HCT116 (cell line): ENCODE results near the gene CALD1. TPM values are rescaled to one million over a fixed set of nuclear protein-coding genes. Genes with fewer than 3 reads are reported as not detected.

ENCODE experiments used
- ATAC-seq: fragments of 200-7000 bp; cut with Tn5 transposase; 2 replicates; pipeline ENCODE4 v1.9.1; 2020; ENCODE audit warnings: mild to moderate bottlenecking, moderate library complexity
- BruUV-seq: library from RNA; stranded (reverse); fragments of 400-500 nt; replicated peaks from 2 replicates; lab custom pipeline; 2021; lab: Mats Ljungman, UMichigan
- CTCF ChIA-PET: fragments of 300-600 bp; sonication (Branson Sonifier 250); formaldehyde crosslinking; loops from one replicate; lab custom pipeline; 2021; ENCODE audit warnings: antibody characterized with exemption; lab: Charles Lee
- POLR2A ChIA-PET: fragments of 300-600, 350-600 bp; sonication (Branson Sonifier 250); formaldehyde crosslinking; loops from one replicate; lab custom pipeline; 2021; ENCODE audit warnings: antibody characterized with exemption; lab: Charles Lee
- RAD21 ChIA-PET, 2 experiments: fragments of 300-600 bp; sonication (Branson Sonifier 250); formaldehyde crosslinking; loops; one replicate each; lab custom pipeline; 2023; ENCODE audit warnings: low total read pairs in 2 of 2; ENCODE audit not compliant: uncharacterized antibody in 2 of 2, unreplicated experiment in 2 of 2, low non-redundant PET in 1 of 2; lab: Charles Lee
- DNase-seq: peaks from one replicate; pipeline ENCODE4 v3.0.0-alpha.2; 2010; ENCODE audit warnings: low read depth, low spot score
- H2AFZ ChIP-seq: fragments of 200-600 bp; shearing (Covaris generic), sonication (generic); 2 replicates; pipeline ENCODE4 v1.6.1; 2017; ENCODE audit warnings: low read depth, mixed run types, mixed read lengths, antibody characterized with exemption, low read length; ENCODE audit not compliant: poor library complexity, severe bottlenecking
- H3K27ac ChIP-seq: 2 replicates; pipeline ENCODE4 v1.5.1; 2012; ENCODE audit warnings: low read depth, low read length
- H3K27me3 ChIP-seq: fragments of 200-600 bp; sonication (generic); 2 replicates; pipeline ENCODE4 v1.6.1; 2016; ENCODE audit warnings: mixed run types, low read length, mixed read lengths; ENCODE audit not compliant: insufficient read depth
- H3K36me3 ChIP-seq, 2 experiments: fragments of 200-500 bp in 1 of 2; fragments of 200-600 bp in 1 of 2; sonication (Bioruptor generic) in 1 of 2; sonication (generic) in 1 of 2; 2 replicates each; pipeline versions ENCODE4 v1.5.1 to v1.6.1; 2014 to 2016; ENCODE audit warnings: low read length in 2 of 2, inconsistent platforms in 1 of 2, mixed read lengths in 1 of 2, mixed run types in 1 of 2; ENCODE audit not compliant: insufficient read depth in 2 of 2, control insufficient read depth in 1 of 2
- H3K4me1 ChIP-seq, 2 experiments: fragments of 200-600 bp in 1 of 2; sonication (generic) in 1 of 2; 2 replicates each; pipeline versions ENCODE4 v1.5.1 to v1.6.1; 2012 to 2017; ENCODE audit warnings: low read length in 2 of 2, inconsistent platforms in 1 of 2, mild to moderate bottlenecking in 1 of 2, mixed read lengths in 1 of 2, mixed run types in 1 of 2, moderate library complexity in 1 of 2; ENCODE audit not compliant: insufficient read depth in 2 of 2, control insufficient read depth in 1 of 2
- H3K4me2 ChIP-seq: fragments of 200-600 bp; sonication (generic); 2 replicates; pipeline ENCODE4 v1.6.1; 2017; ENCODE audit warnings: mixed run types, low read length, mixed read lengths
- H3K4me3 ChIP-seq, 2 experiments: fragments of 200-600 bp in 1 of 2; sonication (generic) in 1 of 2; replicated peaks in 1 of 2; 2 replicates each; pipeline ENCODE4 v1.5.1; 2011 to 2016; ENCODE audit warnings: low read length in 2 of 2, control low read depth in 1 of 2, low read depth in 1 of 2, mild to moderate bottlenecking in 1 of 2, mixed read lengths in 1 of 2, mixed run types in 1 of 2
- H3K79me2 ChIP-seq: fragments of 200-600 bp; sonication (generic); 2 replicates; pipeline ENCODE4 v1.6.1; 2017; ENCODE audit warnings: mild to moderate bottlenecking, mixed run types, low read length, moderate library complexity, mixed read lengths; ENCODE audit not compliant: insufficient read depth
- H3K9ac ChIP-seq: fragments of 200-600 bp; sonication (generic); 2 replicates; pipeline ENCODE4 v1.6.1; 2016; ENCODE audit warnings: low read length, mixed read lengths
- H3K9me2 ChIP-seq: fragments of 200-600 bp; sonication (generic), shearing (Covaris generic); 2 replicates; pipeline ENCODE4 v1.6.1; 2017; ENCODE audit warnings: mixed run types, mild to moderate bottlenecking, moderate library complexity; ENCODE audit not compliant: insufficient read depth
- H3K9me3 ChIP-seq, 2 experiments: fragments of 200-500 bp in 1 of 2; fragments of 200-600 bp in 1 of 2; sonication (Bioruptor generic) in 1 of 2; sonication (generic) in 1 of 2; 2 replicates each; pipeline ENCODE4 v1.6.1; 2014 to 2017; ENCODE audit warnings: low read length in 2 of 2, mixed read lengths in 2 of 2, inconsistent platforms in 1 of 2, low read depth in 1 of 2, mild to moderate bottlenecking in 1 of 2, mixed run types in 1 of 2, moderate library complexity in 1 of 2; ENCODE audit not compliant: control insufficient read depth in 1 of 2, insufficient read depth in 1 of 2
- H4K20me1 ChIP-seq: fragments of 200-600 bp; sonication (generic), shearing (Covaris generic); 2 replicates; pipeline ENCODE4 v1.6.1; 2017; ENCODE audit warnings: mixed run types, mild to moderate bottlenecking, moderate library complexity; ENCODE audit not compliant: insufficient read depth
- CEBPB ChIP-seq: IDR thresholded peaks from 2 replicates; pipeline ENCODE4 v1.6.1; 2012; ENCODE audit warnings: low read depth
- CTCF ChIP-seq, 3 experiments: fragments of 200-600 bp in 1 of 3; sonication (generic) in 1 of 3; IDR thresholded peaks in 2 of 3; conservative IDR thresholded peaks in 1 of 3; 2 replicates each; pipeline ENCODE4 v1.5.1; 2012 to 2017; ENCODE audit warnings: low read depth in 2 of 3, low read length in 2 of 3, antibody characterized with exemption in 1 of 3, borderline replicate concordance in 1 of 3, control low read depth in 1 of 3, mild to moderate bottlenecking in 1 of 3, mixed read lengths in 1 of 3, mixed run types in 1 of 3, moderate library complexity in 1 of 3; ENCODE audit not compliant: insufficient read depth in 1 of 3
- EZH2phosphoT487 ChIP-seq: fragments of 200-600 bp; IDR thresholded peaks from 2 replicates; pipeline ENCODE4 v1.6.1; 2018; ENCODE audit warnings: antibody characterized with exemption, borderline replicate concordance
- JUND ChIP-seq: IDR thresholded peaks from 2 replicates; pipeline ENCODE4 v1.6.1; 2012
- POLR2A ChIP-seq: IDR thresholded peaks from 2 replicates; pipeline ENCODE4 v1.7.0; 2011; ENCODE audit warnings: borderline replicate concordance; ENCODE audit not compliant: insufficient read depth, insufficient read length; ENCODE audit errors: extremely low read depth
- REST ChIP-seq: IDR thresholded peaks from 2 replicates; pipeline ENCODE4 v1.6.1; 2012; ENCODE audit warnings: low read depth
- SP1 ChIP-seq: IDR thresholded peaks from 2 replicates; pipeline ENCODE4 v1.6.1; 2012; ENCODE audit warnings: low read depth
- SRF ChIP-seq: IDR thresholded peaks from 2 replicates; pipeline ENCODE4 v1.6.1; 2012; ENCODE audit warnings: low read depth
- ZFX ChIP-seq: fragments of 450-650 bp; IDR thresholded peaks from 2 replicates; pipeline ENCODE4 v1.6.1; 2017
- intact Hi-C: fragments of 100-400 bp; cut with micrococcal nuclease; formaldehyde crosslinking; loops from 2 replicates; pipeline ENCODE4 v1.10.0; 2022
- total RNA-seq: library from RNA; stranded (reverse); gene quantifications from one replicate; pipeline ENCODE4 v1.2.1, GENCODE V29; 2021; ENCODE audit not compliant: unreplicated experiment

Gene CALD1
- total RNA-seq, 1 experiment from 2014 or later, result 66.8 TPM

GRCh38 chr7:134873253-134873652, 93.8 kb downstream of the CALD1 start:
- Histone ChIP-seq H3K27me3 (no peaks in the 10 kb centered on the region), H3K4me3 (no peak overlapping the region), H3K9me3 (no peaks in the 10 kb centered on the region), H3K9ac (no peak overlapping the region), H3K9me2 (no peaks in the 10 kb centered on the region), H3K4me1 (peaks cover 0 to 7% of the 10 kb centered on the region in 2 experiments; a peak in 1 of 4 replicates), H3K36me3 (no peaks in the 10 kb centered on the region), H3K79me2 (no peaks in the 10 kb centered on the region), H2AFZ (no peak overlapping the region), H4K20me1 (no peaks in the 10 kb centered on the region), H3K27ac (no peak overlapping the region), H3K4me2 (no peak overlapping the region)
- CTCF ChIA-PET, result no interaction called here
- no peak for DNase-seq
- RAD21 ChIA-PET, result no interaction called here
- TF ChIP-seq CTCF (IDR thresholded peaks at IDR 0.05 in 2 of 3, conservative IDR thresholded peaks at IDR 0.05 in 1 of 3; ENCODE audit: borderline replicate concordance in 1 of 3, insufficient read depth in 1 of 3, low read depth in 2 of 3, low read length in 2 of 3), result no peak
- TF ChIP-seq ZFX, result no peak
- no peak for TF ChIP-seq SRF
- 0 out of 2 replicates have a peak, but pooled peaks have one; percentile 19 for TF ChIP-seq CEBPB
- TF ChIP-seq SP1, result no peak
- POLR2A ChIA-PET, result no interaction called here
- intact Hi-C loops, result no loop called here
- ATAC-seq, result no peak
- BruUV-seq, result no TSS peak

GRCh38 chr7:134874407-134874806, 95.0 kb downstream of the CALD1 start:
- no peak overlapping the region for H2AFZ ChIP-seq
- POLR2A ChIA-PET, result no interaction called here
- no peaks in the 10 kb centered on the region for H3K27me3 ChIP-seq
- no peaks in the 10 kb centered on the region for H3K9me2 ChIP-seq
- peaks cover 0 to 7% of the 10 kb centered on the region in 2 experiments; a peak in 1 of 4 replicates for H3K4me1 ChIP-seq
- BruUV-seq, result no TSS peak
- no peaks in the 10 kb centered on the region for H4K20me1 ChIP-seq
- CTCF ChIA-PET, result no interaction called here
- no peaks in the 10 kb centered on the region for H3K9me3 ChIP-seq
- H3K4me3 ChIP-seq, result no peak overlapping the region
- intact Hi-C loops, result no loop called here
- TF ChIP-seq POLR2A, result no peak
- no peak for TF ChIP-seq ZFX
- TF ChIP-seq REST, result no peak
- no peak for TF ChIP-seq CEBPB
- TF ChIP-seq JUND, result no peak
- TF ChIP-seq EZH2phosphoT487, result no peak
- no peak overlapping the region for H3K9ac ChIP-seq
- H3K36me3 ChIP-seq, result no peaks in the 10 kb centered on the region
- no peak overlapping the region for H3K4me2 ChIP-seq
- RAD21 ChIA-PET, result no interaction called here
- H3K79me2 ChIP-seq, result no peaks in the 10 kb centered on the region
- DNase-seq, result no peak
- no peak overlapping the region for H3K27ac ChIP-seq
- ATAC-seq, result no peak
